Left lung (tissue), 10 donors: ENCODE data around the gene PAPPA. TPM values are rescaled to one million over a fixed set of nuclear protein-coding genes. Genes with fewer than 3 reads are reported as not detected.

Source experiments
- ATAC-seq: fragments of 200-7000 bp; cut with Tn5 transposase; one replicate; pipeline ENCODE4 v1.9.1; 2020; ENCODE audit warnings: moderate library complexity
- DNase-seq, 4 donors: peaks; one replicate each; pipeline ENCODE4 v3.0.0-alpha.2; 2013 to 2020
- H3K27ac ChIP-seq, 2 donors: fragments of 200-600 bp; sonication (generic) in 1 of 2; one replicate each; pipeline versions ENCODE4 v1.5.0 to v1.8.0; 2020 to 2021
- H3K27me3 ChIP-seq, 2 donors: fragments of 200-600 bp; sonication (generic) in 1 of 2; one replicate each; pipeline versions ENCODE4 v1.5.0 to v1.8.0; 2020 to 2021
- H3K36me3 ChIP-seq, 2 donors: fragments of 200-600 bp; sonication (generic) in 1 of 2; one replicate each; pipeline versions ENCODE4 v1.5.0 to v1.8.0; 2020 to 2021
- H3K4me1 ChIP-seq, 2 donors: fragments of 200-600 bp; one replicate each; pipeline ENCODE4 v1.8.0; 2021
- H3K4me3 ChIP-seq, 2 donors: fragments of 200-600 bp; sonication (generic) in 1 of 2; one replicate each; pipeline versions ENCODE4 v1.5.0 to v1.8.0; 2020 to 2021; ENCODE audit warnings: mild to moderate bottlenecking in 1 of 2
- H3K9me3 ChIP-seq, 2 donors: fragments of 200-600 bp; sonication (generic) in 1 of 2; one replicate each; pipeline versions ENCODE4 v1.5.0 to v1.8.0; 2020 to 2021
- intact Hi-C, 2 donors: fragments of 100-400 bp; cut with DNase I; formaldehyde crosslinking; loops; one replicate each; pipeline versions ENCODE4 v1.11.2 to v1.14.2; 2022
- polyA plus RNA-seq, 6 donors: library from polyadenylated mRNA; unstranded; fragments of 120-200 nt; gene quantifications; one replicate each; pipeline ENCODE4 v1.2.1, GENCODE V29; 2013; ENCODE audit not compliant: insufficient read length in 6 of 6
- total RNA-seq, 2 donors: library from RNA; stranded (reverse); fragmentation: NEBNext Ultra II Directional; extraction: Animal tissue kit (Norgen Biotek cat#: 25700); gene quantifications; one replicate each; pipeline ENCODE4 v1.2.1, GENCODE V29; 2021
- TF ChIP-seq, protein P1 (sequence below), 2 donors: fragments of 200-600 bp; sonication (generic) in 1 of 2; IDR thresholded peaks; one replicate each; pipeline versions ENCODE4 v1.5.0 to v1.8.0; 2021; ENCODE audit warnings: antibody characterized with exemption in 2 of 2
- donor health status: DM: no; HTN: yes; CAD: no.
- donor health status: DM: no; HTN: no; CAD: no.

Gene PAPPA
- total and polyA plus RNA-seq, 8 donors, result 1.1 to 9.8 (median 1.3) TPM

DNA sequence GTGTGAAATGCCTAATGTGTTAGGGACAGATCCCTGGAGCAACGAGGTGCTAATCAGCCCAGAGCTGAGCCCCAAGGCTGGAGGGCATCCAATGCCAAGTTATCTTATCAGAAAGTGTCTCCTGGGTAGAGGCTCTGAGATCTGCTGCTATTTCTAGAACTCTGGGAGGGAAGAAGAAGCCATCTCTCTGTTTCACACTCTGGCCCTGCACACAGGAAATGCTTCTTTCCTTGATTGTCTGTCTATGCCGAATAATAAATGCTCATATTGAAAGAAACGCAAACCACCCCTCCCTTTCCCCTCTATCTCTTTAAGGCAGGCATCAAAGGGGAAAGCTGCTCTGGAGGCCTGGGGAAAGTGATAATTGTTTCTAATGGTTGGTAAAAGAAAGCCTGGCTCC, 166.7 kb downstream of the PAPPA start:
- DNase-seq (no peak), ATAC-seq (no peak)
- Histone ChIP-seq H3K9me3 (no peaks in the 10 kb centered on the region), H3K4me3 (no peak overlapping the region), H3K36me3 (no peaks in the 10 kb centered on the region), H3K4me1 (no peaks in the 10 kb centered on the region), H3K27ac (no peak overlapping the region), H3K27me3 (no peaks in the 10 kb centered on the region)
- TF ChIP-seq, protein P1, sequence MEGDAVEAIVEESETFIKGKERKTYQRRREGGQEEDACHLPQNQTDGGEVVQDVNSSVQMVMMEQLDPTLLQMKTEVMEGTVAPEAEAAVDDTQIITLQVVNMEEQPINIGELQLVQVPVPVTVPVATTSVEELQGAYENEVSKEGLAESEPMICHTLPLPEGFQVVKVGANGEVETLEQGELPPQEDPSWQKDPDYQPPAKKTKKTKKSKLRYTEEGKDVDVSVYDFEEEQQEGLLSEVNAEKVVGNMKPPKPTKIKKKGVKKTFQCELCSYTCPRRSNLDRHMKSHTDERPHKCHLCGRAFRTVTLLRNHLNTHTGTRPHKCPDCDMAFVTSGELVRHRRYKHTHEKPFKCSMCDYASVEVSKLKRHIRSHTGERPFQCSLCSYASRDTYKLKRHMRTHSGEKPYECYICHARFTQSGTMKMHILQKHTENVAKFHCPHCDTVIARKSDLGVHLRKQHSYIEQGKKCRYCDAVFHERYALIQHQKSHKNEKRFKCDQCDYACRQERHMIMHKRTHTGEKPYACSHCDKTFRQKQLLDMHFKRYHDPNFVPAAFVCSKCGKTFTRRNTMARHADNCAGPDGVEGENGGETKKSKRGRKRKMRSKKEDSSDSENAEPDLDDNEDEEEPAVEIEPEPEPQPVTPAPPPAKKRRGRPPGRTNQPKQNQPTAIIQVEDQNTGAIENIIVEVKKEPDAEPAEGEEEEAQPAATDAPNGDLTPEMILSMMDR (IDR thresholded peaks at IDR 0.05), result no peak
- intact Hi-C loops, result no loop called here

DNA sequence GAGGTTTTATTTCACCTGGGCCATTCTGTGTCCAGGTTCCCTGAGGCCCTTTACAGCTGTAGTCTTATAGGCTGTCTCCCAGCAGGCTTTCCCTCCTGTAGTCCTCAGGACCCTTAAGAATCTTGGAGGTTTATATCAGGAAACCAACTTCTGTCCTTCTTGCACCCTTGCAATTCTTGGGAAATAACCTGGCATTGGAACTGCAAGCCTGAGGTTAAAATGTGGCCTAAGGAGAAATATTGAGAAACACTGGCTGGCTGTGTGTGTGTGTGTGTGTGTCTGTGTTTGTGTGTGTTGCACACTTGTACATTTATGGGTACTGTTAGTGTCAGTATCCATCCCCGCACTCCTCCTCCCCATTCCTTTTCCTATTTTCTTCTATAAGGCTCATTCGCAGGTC, 168.9 kb downstream of the PAPPA start:
- TF ChIP-seq, protein P1 (IDR thresholded peaks at IDR 0.05), result no peak
- intact Hi-C loops, result no loop called here
- no peaks in the 10 kb centered on the region for H3K4me1 ChIP-seq
- H3K9me3 ChIP-seq, result no peaks in the 10 kb centered on the region
- no peak overlapping the region for H3K27ac ChIP-seq
- no peak overlapping the region for H3K4me3 ChIP-seq
- no peaks in the 10 kb centered on the region for H3K36me3 ChIP-seq
- ATAC-seq, result peak; percentile 15
- DNase-seq, result no peak
- no peaks in the 10 kb centered on the region for H3K27me3 ChIP-seq

DNA sequence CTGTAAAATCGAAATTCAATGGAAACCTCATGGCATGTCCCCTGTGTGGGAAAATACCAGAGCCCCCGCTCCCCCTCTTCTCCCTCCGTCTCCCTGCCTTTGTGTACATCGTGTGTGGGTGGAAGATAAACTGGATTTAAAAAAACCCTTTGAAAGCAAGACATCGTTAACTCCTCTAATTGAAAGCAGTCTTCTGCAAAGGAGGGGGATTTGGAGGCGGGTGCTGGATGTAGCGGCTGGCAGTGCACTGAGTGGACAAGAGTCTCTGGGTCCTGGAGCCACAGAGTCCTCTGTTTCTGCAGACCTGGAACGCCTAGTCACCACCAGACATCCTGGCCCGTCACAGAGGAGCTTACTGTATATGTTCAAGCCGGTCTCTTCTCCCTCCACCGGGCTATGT, 169.4 kb downstream of the PAPPA start:
- Histone ChIP-seq H3K27me3 (no peaks in the 10 kb centered on the region), H3K27ac (no peak overlapping the region), H3K4me3 (no peak overlapping the region), H3K4me1 (no peaks in the 10 kb centered on the region), H3K9me3 (no peaks in the 10 kb centered on the region), H3K36me3 (no peaks in the 10 kb centered on the region)
- ATAC-seq, result no peak
- intact Hi-C loops, result no loop called here
- TF ChIP-seq, protein P1 (IDR thresholded peaks at IDR 0.05), result no peak
- DNase-seq, result no peak

DNA sequence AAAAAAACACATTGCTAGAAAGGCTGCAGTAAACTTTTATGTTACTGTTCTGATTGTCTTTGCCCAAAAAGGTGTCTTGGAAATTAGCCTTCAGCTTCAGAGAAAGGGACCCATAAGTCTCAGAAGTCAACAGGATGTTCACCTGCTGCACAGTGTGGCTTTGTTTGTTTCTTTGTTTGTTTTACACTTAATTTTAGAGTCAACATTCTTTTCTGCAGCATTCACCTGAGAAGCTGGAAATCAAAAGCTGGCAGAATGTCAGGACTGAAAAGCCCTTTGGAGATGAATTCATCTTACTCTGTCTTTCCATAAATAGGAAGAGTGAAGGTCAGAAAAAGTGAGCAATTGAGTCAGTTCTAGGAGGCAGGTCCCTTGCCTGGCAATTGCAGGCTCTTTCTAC, 170.0 kb downstream of the PAPPA start:
- Histone ChIP-seq H3K4me3 (no peak overlapping the region), H3K36me3 (no peaks in the 10 kb centered on the region), H3K27ac (no peak overlapping the region), H3K4me1 (no peaks in the 10 kb centered on the region), H3K27me3 (no peaks in the 10 kb centered on the region), H3K9me3 (no peaks in the 10 kb centered on the region)
- intact Hi-C loops, result no loop called here
- DNase-seq (no peak), ATAC-seq (peak; percentile 70)
- TF ChIP-seq, protein P1 (IDR thresholded peaks at IDR 0.05), result no peak

DNA sequence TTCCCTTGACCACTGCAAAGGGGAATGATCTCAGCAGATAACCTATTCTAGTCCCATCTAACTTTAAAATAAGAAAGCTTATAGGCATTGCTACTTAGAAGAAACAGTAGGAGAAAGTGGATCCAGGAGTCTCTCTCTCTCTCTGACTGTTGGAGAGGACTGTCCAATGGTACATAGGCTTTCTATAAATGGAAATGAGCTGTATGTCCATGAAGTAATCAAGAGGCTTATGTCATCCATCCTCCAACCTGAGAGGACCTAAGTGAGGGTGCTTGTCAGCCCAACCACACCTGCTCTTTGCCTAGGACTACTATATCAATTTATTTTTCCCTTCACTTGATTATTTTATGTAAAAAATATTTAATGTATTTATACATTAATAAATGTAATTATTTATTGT, 172.3 kb downstream of the PAPPA start:
- H3K9me3 ChIP-seq, result no peaks in the 10 kb centered on the region
- no peak overlapping the region for H3K4me3 ChIP-seq
- TF ChIP-seq, protein P1 (IDR thresholded peaks at IDR 0.05), result no peak
- intact Hi-C loops, result no loop called here
- H3K27ac ChIP-seq, result no peak overlapping the region
- DNase-seq (no peak), ATAC-seq (peak; percentile 32)
- no peaks in the 10 kb centered on the region for H3K4me1 ChIP-seq
- H3K36me3 ChIP-seq, result no peaks in the 10 kb centered on the region
- H3K27me3 ChIP-seq, result no peaks in the 10 kb centered on the region
